Adipose tissue (tissue), 3 donors: Measurements from ENCODE around the gene TTLL9. TPM values are rescaled to one million over a fixed set of nuclear protein-coding genes. Genes with fewer than 3 reads are reported as not detected.

Source experiments
- H3K27ac ChIP-seq: one replicate; pipeline ENCODE4 v1.5.1; 2013; ENCODE audit warnings: low read depth, low read length
- WGBS, 3 donors: extraction: QIAGEN DNeasy Blood & Tissue Kit; methylation state at CpG; one replicate each; pipeline ENCODE4 v1.1.7; 2013; 5-methylcytosine and 5-hydroxymethylcytosine counted together
- polyA plus RNA-seq, 3 donors: library from polyadenylated mRNA; stranded (reverse); fragments of 200-250 nt; gene quantifications; one replicate each; pipeline ENCODE4 v1.2.3, GENCODE V29; 2013
- donor health status: healthy with polysubstance abuse.
- donor health status: Bipolar disorder and iron deficiency.
- donor health status: healthy.

The TTLL9 gene
- polyA plus RNA-seq, 3 donors: 0.06 to 0.26 TPM; not detected in 1

DNA sequence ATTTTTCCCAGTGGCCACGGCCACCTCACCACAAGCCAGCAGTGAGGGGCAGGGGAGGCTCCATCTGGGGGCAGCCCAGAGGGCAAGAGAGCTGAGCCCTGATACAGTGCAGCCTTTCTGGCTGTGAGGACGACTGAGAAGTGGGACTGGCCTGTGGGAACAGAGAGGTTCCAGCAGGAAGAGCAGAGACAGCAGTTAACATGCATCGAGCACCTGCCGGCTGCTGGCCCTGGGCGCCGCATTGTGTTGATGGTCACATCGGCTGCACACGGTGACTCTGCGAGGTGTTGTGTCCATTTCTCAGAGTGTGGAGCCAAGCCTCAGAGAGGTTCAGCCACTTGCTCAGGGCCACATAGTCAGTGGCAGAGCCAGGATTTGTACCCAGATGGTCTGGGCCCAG, 34.9 kb upstream of the TTLL9 start:
- H3K27ac ChIP-seq: no peak overlapping the region
- WGBS, 3 donors: 70 to 86% (median 82%) methylated on average over 9 of the region's 9 CpGs

DNA sequence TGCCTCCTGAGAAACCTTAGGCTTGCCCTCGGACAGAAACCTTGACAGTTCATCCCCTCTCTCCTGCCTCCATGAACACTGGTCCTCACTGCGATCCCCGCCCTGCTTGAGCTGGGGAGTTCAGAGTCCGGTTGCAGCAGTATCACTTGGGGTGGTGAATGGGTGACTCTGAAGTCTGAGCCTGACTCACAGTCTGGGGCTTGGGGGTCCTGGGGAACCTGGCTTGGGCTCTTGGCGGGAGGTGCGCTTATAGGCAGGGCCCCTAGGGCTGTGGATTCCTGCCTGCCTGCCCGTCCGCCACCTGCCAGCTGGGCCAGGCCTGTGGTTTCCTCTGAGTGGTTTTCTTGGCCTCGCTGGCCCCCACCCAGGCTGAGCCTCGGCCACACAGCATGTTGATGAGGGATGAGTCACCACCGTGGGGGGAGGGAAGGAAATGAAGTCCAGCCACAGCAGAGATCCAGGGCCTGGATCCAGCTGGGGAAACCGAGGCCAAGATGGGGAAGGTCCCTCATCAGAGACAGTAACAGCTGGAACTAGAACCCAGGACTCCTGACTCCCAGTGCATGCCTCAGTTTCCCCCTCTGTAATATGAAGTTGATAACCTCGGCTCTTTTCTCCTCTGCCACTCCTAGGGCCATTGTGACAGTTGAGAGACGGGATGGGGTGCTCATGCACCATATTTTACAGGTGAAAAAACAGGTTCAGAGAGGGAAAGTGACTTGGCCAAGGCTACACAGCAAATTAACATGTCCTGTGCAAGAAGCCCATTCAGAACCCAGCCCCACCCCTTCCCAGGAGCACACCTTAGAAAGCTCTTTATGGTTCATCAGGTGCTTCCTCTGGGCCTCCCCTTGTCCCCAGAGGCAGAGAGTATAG, 34.2 kb upstream of the TTLL9 start:
- H3K27ac ChIP-seq: no peak overlapping the region
- 22 to 64% (median 23%) methylated on average over 14 of the region's 14 CpGs for WGBS, 3 donors

DNA sequence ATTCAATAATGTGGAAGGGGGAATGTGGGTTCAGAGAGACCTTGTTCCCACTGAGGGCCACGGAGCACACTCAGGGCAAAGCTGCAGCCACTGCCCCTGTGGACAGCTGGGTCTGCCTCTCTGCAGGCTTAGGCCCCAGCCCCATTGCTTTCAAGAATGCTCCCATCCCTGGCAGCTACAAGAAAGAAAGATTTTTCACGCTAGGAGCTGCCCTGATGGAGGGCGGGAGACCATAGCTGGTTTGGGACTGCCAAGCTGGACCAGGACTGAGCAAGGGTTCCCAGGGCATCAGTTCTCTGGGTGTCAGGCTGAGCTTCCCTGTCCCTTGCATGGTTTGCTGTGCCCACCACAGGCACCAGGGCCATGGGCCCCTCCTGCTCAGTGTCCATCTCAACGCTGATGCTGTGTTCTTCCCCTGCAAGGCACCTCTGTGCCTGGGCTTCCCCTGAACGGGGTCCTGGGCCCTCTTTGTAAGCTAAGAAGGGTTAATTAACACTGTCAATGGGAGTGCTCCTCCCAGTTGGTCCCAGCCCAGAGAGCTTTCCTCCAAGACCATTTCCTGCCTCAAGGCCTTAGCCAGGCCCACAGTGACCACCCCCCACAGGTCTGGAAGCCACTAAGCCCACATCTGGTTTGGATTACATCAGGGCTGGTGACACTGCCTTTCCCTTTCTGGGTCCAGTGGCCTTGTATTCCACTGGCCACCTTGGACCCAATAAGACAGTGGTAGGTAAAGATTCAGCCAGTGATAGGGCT, 33.4 kb upstream of the TTLL9 start:
- no peak overlapping the region for H3K27ac ChIP-seq
- WGBS, 3 donors: 73 to 82% (median 82%) methylated on average over 5 of the region's 5 CpGs

DNA sequence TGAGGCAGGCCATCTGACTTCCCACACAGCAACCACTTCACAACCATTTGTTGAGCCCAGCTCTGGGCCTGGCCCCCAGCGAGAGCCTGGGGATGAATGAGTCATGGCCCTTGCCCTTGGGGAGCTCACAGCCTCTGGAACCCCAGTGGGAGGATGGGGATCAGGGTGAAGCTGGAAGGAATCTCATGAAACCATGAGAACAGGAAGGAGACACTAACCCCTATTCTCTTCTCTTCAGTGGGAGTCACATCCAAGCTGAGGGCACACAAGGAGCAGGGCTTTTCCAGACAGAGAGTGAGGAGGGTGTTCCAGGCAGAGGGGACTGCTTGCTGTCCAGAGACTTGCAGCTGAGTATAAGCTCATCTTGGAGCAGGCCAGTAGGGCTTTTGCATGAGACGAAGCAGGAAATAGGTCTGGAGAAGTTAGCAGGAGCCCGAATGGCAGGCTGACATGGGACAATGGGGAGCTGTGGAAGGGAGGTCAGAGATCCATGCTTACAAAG, 32.5 kb upstream of the TTLL9 start:
- no peak overlapping the region for H3K27ac ChIP-seq
- 39 to 65% (median 43%) methylated on average over 3 of the region's 3 CpGs for WGBS, 3 donors

DNA sequence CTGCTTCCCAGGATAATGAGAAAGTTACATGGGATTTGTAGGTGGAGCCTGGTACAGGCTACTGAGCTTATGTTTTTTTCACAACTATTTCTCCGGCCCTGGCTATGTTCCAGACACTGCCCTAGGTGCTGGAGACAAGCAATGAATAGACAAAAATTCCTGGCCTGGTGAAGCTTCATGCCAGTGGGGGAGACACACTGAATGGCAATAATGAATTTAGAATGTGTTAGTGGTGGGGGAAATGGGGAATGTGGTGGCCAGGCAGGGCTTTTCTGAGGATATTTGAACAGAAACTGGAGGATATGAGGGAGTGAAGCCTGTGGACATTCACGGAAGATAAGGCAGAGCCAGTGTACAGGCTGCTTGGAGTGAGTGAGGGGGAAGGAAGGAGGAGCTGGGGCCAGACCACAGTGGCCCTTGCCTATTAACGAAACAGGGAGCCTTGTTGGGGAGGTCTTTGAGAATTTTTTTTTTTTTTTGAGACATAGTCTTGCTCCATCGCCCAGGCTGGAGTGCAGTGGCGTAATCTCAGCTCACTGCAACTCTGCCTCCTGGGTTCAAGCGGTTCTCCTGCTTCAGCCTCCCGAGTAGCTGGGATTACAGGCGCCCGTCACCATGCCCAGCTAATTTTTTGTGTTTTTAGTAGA, 31.7 kb upstream of the TTLL9 start:
- no peak overlapping the region for H3K27ac ChIP-seq
- 53 to 72% (median 55%) methylated on average over 9 of the region's 9 CpGs for WGBS, 3 donors

DNA sequence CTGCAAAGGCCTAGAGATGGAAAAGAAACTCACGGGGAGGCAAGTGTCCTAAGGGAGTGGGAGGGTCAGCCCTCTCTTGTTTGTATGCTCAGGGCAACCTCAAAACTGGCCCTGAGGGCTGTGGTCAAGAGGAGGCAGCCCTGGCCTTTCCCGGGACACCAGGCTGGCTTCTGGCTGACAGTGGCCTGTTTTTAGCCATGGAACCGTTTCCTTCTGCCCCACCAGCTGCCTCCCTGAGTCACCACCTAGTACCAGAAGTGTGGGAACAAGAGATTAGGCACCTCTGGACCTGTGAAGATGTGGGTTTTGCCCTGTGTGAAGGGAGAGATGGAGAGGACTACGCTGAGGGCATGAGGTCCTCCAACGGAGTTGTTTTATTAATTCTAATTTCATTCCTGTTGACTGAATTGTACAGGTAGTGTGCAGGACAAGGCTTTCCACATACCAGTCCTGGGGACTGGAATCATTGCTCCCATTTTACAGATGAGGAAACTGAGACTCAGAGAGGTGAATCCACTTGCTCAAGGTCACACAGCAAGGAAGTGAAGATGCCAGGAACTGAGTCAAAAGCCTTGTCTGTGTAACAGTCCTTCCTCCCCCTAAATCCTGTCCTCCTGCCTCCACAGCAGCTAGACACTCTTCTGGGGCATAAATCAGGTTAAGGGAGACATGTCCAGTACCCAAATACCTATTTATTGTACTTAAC, 30.5 kb upstream of the TTLL9 start:
- WGBS, 3 donors: 63 to 68% (median 67%) methylated on average over 5 of the region's 5 CpGs
- H3K27ac ChIP-seq: no peak overlapping the region

DNA sequence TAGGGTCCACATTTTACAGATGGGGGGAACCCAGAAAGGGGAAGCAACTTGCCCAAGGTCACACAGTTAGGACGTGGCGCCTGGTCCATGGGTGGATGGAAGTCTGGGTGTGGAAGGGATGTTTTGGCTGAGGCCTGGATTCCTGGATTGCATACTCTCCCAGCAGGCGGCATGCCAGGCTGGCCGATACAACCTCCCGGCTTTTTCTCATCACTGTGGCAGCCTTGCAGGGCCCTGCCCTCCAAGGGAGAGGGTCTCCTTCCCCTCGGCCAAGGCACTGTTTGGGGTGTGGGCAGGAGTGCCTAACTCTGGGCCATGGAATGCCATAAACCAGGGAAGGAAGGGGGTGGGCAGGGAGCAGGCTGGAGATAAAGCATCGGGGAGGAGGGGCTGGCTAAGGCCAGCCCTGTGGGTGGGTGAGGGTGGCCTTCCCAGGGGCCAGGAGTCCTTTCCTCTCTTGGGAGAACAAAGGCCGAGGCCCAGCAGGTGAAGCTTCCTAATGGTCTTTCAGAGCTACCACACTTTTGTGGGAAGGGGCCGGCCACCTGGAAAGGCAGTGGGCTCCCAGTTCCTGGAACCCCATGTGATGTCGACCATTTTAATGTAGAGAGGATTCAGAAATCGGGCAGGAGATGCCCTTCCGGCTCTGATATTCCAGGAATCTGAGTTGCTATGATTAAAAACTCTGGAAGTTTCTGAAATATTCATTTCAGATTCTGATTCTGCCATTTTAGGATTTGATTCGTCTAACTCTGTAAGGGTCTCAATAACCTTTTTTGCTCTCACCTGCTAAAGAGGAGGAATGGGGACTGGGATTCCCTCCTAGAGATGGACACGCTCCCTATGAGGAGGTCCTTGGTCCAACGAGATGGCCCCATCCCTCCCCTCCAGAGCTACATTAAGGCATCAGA, 29.3 kb upstream of the TTLL9 start:
- WGBS, 3 donors: 69 to 75% (median 73%) methylated on average over 14 to 15 of the region's 15 CpGs
- H3K27ac ChIP-seq: no peak overlapping the region

DNA sequence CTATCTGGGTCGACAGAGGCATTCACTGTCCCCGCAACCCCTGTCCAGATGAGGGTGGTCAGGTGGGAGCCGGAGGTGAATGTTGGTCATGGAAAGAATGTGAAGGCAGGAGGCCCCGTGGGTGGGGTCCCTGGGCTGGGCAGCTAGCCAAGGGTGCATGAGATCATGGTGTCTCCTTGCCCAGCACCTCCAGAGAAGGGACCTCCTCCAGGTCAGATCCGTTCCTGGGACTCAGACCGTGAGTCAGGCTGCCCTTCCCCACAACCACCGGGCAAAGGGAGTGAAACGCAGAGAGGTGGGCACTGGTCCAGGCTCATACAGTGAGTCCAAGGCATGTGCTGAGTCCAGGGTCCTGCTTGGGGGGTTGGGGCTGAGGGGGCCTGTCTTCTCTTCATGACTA, 28.5 kb upstream of the TTLL9 start:
- WGBS, 3 donors: 51 to 63% (median 61%) methylated on average over 8 of the region's 8 CpGs
- H3K27ac ChIP-seq: no peak overlapping the region

DNA sequence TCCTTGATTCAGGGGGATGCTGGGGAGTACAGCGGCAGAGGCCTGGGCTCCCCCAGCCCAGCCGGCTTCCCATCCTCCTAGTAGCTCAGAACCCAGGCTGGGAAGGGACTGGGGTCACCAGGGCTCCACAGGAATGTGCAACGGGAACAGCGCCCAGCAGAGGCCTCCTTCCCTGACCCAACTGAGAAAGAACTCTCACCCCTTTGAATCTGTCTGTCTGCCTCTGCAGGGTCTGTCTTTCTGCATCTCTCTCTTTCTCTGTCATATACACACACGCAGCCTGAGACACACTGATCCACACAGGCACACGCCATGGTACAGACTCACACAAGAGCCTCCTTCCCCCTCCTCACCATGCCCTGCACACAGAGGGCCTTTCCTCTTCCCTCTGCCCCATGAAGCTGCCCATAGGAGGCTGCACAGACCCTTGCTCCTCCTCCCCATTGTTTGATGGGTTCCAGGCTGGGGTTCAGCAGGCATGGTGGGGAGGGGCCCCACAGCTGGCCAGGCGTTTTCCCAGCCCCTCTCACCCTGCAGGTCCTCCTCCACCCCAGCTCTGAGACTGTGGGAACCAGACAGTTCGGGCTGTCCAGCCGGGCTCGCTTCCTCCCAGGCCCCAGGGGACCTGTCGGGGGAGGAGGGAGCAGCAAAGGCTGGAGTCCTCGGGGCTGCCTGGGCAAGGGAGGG, 27.8 kb upstream of the TTLL9 start:
- 46 to 67% (median 48%) methylated on average over 12 of the region's 12 CpGs for WGBS, 3 donors
- H3K27ac ChIP-seq: no peak overlapping the region

DNA sequence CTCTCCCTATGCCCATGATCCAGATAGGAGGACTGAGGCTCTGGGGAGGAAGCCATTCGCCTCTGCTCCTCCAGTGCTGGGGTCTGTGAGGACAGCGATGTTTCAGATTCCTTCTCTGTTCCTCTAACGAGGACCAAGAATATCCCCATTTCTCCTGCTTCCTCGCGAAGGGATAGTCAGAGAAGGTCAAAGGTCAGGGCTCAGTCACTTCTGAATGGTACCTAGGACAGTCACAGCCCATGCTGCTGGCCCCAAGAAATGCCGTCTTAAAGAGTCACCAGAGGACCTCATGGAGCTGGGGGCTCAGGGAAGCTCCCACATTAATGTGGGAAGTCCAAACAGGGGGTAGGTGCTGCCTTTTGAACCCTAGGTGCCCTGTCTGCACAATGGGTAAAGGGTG, 27.1 kb upstream of the TTLL9 start:
- no peak overlapping the region for H3K27ac ChIP-seq
- 62 to 72% (median 64%) methylated on average over 6 of the region's 6 CpGs for WGBS, 3 donors

DNA sequence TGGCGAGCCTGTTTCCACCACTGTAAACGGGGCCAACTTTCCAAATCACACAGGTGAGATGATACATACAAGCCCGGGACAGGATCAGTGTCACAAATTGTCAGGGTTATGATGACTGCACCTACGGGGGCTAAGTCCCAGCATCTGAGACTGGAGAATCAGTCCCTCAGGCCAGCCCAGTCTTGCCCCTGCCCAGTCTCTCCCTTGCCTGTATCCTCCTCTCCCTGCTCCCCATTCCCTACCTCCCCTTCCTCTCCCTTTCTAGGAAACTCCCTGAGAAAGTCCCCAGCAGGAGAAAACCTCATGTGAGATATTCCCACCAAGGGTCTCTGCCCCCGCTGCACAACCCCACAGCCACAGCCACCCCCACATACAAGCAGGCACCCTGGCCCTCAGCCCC, 26.6 kb upstream of the TTLL9 start:
- 78 to 88% (median 80%) methylated on average over 5 of the region's 5 CpGs for WGBS, 3 donors
- H3K27ac ChIP-seq: no peak overlapping the region

DNA sequence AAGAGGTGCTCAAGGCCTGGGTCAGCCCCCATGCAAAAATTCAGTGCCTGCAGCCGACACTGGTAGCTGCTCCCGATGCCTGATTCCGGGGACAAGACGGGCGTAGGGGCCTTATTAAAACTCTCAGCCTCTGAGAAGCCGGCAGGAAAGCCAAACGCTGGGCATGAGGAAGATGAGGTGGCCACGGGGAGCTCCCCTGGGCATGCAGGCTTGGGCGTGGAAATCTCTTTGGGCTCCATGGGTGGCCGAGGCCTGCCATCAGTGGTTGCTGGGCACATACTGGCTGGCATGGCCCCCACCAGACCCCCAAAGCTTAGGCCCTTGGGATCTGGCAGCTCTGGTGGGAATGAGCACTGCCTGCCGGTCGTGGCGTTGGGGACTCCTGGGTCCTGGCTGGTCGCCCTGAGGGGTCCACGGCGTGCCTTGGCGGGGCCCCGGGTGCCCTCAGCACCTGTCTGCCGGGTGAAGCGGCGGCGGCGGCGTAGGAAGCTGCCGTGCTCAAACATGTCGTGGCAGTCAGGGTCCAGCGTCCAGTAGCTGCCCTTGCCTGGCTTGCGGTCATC, 25.6 kb upstream of the TTLL9 start:
- 78 to 91% (median 87%) methylated on average over 28 of the region's 28 CpGs for WGBS, 3 donors
- H3K27ac ChIP-seq: no peak overlapping the region

DNA sequence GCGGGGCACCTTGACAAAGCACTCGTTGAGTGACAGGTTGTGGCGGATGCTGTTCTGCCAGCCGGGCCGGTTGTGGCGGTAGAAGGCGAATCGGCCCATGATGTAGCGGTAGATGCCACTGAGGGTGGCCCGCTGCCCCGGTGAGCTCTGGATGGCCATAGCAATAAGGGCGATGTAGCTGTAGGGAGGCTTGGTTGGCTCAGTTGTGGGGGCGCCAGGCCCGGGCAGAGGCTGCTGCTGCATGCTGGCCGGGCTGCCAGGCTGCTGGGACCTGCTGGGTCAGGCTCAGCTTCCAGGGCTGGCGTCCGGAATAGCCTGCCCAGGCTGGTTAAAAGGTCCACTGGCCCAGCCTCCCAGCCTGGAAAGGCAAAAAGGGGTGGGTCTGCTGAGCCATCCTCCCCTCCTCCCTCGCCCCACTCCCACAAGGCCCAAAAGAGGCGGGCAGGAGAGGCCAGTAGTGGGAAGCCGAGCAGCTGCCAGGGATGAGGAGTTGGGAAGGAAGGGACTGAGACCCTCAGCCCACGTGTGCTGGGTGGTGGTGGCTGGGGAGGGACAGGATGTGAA, 25.1 kb upstream of the TTLL9 start, which contains the start of gene FOXS1:
FOXS1 (minus strand) TSS at position 305 of the 564 bp plus-strand sequence; CDS start at position 243, 62 bp downstream.
- no peak within 1 kb of the TSS for H3K27ac ChIP-seq
- 55 to 72% (median 66%) methylated on average over 21 of the region's 21 CpGs for WGBS, 3 donors

DNA sequence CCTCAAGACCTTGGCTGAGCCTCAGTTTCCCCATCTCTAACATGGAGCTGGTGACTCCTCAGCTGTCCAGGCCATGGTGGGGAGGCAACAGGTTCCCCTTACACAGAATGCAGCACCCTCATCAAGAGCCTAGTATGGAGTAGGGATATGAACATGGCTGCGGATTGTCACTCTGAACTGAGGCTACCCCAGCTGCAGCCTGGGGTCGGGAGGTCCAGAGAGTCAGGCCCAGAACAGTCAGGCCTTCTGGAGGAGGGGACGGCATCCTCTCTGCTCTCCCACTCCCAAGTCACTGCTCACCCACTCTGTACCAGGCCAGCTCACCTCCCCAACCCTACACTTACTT, 23.7 kb upstream of the TTLL9 start:
- no peak overlapping the region for H3K27ac ChIP-seq
- 47 to 72% (median 65%) methylated on average over 3 of the region's 3 CpGs for WGBS, 3 donors

DNA sequence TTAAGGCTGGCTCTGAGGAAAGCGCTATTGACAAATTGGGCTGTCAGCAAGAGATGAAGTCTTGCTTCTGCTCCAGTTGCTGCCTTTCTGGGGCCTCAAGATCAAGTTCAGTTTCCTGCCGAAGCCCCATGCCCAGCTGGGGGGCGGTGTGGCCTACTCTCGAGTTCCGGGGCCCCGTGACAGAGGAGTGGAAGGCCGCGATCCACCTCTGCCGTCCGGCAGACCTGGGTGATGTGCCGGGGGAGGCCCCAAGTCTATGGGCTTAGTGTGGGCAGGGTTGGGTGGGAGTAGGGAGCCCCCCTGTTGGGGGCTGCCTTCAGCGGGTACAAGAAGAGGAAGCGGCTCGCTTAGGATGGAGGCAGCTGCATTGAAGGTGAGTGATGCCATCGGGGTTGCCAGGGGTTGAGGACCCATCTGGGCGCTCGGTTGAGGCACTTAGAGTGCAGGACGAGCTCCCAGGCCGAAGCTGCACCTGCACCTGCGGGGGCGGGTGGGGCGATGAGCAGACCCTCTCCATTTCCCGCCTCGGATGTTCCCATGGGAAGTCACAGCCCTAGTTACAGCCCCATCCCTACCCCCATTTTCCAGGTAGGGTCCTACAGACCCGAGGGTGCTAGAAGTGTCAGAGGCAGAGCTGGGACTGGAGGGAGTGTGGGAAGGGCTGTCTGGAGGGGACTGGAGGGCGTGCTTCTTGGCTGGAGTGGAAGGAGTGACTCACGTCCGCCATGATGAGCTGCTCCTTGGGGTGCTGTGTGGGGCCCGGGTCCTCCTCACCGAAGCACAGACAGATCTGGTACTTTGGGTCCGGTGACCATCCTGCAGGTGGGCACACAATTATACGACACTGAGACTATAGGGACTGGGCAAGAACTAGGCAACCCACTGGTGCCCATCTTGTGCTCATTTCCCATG, 22.1 kb upstream of the TTLL9 start:
- 83 to 86% (median 84%) methylated on average over 32 of the region's 32 CpGs for WGBS, 3 donors
- no peak overlapping the region for H3K27ac ChIP-seq
